ENCODE measurements around the gene INPP5E. TPM values are rescaled to one million over a fixed set of nuclear protein-coding genes. Genes with fewer than 3 reads are reported as not detected.

Gene INPP5E
- total RNA-seq, 1 experiment from 2014 or later, result 2.4 TPM

DNA sequence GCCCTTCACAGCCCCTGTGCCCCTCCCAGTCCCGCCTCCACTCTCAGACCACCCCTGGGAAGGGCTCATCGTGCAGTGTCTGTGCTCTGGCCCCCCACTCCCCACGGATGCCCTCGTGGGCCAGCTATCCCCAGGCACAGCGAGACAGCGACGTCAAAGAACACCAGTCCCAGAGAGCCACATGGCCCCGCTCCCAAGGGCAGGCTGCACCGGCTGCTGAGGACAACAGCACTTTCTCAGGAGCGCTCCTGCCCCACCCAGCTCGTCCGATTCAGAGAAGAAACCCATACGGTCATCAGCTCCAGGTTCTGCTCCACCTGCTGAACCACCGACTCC lies 34.9 kb downstream of the INPP5E start:
- DNase-seq (ENCODE audit: low spot score), result no peak

DNA sequence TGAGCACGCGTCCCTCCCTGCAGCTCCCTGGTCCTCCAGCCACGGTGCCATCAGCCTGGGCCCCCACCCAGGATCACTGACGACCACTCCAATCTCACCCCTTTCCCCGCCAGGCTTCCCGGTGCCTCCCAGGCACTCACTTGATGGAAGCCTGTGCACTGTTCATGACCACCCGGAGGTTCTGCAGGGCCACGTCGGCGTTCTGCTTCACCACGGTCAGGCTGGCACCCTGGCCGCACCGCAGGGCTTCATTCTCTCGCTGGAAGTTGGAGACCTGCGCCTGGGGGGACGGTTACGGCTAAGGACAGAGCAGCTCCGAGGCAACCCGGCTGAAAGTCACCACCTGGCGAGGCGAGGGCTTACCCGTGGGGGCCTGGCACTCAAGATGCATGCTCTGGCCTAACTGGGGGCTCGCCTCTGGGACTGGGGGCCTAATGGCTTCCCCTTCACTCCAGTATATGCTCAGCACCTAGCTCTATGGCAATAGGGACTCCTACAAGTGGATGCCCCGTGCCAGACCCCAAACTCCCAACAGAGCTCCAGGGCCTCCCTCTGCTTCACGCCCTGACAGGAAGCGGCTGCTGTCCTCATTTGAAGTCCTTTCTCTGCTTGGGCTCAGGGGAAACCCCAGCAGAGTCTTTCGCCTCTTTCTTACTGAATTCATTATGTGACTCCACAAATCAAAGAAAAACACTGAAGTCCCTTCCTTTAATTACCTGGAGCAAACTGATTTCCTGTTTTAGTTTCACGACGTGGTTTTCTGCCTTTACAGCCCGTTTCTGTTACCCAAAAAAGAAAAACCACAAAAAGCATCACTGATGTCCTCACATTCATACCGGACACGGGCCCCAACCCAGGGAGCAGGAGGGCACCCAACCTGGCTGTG lies 35.5 kb downstream of the INPP5E start:
- no peak for DNase-seq (ENCODE audit: low spot score)

DNA sequence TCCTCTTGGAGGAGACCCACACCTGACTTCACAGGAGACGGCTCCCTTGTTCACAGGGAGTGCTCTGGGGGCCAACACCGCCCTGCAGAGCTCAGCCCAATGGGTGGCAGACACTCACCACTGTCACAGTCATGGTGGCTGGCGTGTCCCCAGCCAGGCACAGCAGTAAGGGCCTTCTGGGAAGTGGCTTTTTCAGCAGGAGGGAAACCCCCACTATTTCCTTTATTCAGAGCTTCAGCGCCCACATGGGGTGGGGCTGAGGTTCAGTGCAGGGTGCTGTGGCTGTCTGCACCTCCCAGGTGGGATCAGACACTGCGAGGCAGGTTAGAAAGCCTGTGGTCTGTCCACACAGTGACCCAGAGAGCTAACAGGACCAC lies 36.1 kb downstream of the INPP5E start:
- no peak for DNase-seq (ENCODE audit: low spot score)

DNA sequence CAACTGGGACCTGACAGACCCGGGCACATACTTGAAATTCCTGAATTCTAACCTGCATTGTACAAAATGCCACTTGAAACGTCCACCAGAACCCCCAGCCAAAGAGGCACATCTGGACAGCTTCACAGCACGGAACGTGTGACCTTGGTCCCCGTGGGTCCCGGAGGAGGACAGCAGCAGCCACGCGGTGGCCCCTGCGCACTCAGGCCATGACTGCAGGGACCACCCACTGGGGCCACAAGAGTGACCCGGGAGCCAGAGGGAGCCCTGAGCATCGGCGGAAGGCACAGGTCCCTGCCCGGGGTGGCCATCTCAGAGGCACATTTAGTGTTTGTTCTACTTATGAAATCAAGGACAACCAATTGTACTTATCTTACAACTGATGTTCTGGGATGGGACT lies 37.6 kb downstream of the INPP5E start:
- no peak for DNase-seq (ENCODE audit: low spot score)

DNA sequence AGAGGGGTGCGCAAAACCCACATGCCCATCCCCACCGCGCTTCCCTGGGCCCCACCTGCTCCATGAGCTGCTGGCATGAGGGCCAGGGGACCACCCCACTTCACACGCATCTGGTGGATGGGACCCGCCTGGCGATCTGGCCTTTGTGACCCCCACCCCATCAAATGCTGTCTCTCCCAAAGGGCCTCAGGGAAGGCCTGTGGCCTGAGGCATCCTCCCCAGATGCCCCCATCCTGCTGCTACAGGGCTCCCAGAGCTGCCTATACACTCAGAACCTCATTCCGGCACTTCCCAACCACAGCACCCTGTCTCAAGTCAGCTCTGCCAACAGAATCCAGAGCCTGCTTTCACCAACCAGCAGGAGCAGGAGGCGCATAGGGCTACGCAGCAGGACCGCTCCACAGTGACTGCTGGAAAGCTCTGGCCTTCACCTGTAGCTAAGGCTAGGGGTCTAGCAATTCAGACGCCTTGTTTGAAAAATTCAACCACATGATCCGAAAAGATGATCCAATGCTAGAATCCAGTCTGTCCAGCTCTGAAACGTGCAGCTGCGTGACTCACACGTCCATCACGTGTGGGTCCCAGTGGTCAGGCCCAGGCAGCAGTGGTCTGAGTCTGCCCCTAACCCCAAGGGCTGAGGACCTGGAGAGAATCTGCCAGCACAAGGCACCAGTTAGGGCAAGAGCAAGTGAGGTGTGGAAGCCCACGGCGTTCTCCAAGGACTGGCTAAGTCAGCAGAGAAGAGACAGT lies 38.3 kb downstream of the INPP5E start:
- DNase-seq (ENCODE audit: low spot score), result no peak

DNA sequence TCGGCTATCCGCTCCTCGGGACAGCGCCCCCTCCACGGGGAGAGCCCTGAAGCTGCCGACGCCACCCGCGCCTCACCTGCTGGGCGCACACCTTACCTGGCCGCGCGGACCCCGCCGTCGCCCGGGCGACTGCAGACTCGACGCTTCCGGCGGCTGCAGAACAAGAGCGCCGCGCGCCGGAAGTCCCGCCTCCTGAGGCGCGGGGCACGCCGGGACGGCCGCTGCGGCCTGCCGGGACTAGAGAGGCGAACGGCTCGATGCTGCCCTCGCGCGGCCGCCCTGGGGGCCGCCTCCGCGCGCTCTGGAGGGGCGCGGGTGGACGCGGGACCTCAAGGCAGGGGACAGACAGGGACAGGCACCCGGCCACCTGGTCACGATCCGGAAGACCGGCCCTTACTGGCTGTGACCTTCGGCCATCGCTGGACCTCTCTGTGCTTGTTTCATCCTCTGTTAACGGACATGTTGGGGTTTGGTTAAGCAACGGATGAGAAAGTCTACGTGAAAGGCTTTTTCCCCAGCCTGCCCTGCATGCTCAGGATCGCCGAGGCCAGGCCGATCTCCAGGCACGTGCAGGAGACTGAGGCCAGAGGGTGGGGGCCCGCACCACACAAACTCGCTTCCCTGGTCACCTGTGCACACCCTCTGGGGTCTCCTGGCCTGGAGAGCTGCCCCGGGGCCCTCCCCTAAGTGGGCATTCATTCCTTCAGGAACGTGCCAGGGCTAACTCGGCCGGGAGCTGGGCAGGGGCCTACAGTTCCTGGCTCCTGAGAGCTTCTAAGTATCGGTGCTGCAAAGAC lies 39.4 kb downstream of the INPP5E start, which contains the start of gene SNAPC4:
TSS of gene SNAPC4 (minus strand) at position 133 of the 797 bp plus-strand sequence. CDS start 1,742 bp downstream, outside the sequence.
- peak; percentile 74 for DNase-seq (ENCODE audit: low spot score)

DNA sequence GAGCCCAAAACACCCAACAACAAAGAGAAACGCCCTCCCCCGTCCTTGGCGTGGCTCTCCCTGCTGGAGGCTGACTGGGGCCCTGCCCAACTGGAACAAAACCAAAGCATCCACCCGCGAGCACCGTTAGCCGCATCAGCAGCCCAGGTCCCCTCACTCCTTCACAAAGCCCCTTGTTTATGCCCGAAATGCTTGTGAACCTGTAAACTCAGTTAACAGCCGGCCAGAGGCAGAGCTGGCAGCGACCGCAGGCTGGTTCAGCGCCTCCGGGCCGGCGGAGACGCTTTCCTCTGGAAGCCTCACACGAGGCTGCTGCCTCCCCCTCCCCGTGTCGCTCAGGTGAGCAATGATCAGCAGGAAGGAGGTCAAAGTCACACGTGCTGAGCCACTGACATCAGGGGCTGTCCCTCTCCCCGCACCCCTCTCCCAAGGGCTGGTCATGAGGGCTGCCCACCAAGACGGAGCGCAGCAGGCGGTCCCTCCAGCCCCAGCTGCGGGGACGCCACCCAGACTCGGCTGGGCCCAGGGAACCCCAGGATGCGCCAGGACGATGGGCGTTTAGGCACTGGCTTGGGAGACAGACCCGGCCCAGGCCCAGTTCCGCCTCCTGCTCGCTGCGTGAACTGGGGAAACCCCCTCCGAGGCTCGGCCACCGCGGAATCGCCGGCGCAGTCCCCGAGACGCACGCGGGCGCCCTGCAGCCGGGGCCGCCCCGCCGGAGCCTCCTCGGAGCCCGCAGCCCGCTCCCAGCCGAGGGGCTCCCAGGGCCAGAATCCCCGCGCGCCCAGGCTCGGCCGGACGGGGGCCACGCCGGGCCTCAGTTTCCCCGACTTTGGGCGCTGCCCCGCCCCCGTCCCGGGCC lies 40.2 kb downstream of the INPP5E start:
- DNase-seq (ENCODE audit: low spot score), result no peak

DNA sequence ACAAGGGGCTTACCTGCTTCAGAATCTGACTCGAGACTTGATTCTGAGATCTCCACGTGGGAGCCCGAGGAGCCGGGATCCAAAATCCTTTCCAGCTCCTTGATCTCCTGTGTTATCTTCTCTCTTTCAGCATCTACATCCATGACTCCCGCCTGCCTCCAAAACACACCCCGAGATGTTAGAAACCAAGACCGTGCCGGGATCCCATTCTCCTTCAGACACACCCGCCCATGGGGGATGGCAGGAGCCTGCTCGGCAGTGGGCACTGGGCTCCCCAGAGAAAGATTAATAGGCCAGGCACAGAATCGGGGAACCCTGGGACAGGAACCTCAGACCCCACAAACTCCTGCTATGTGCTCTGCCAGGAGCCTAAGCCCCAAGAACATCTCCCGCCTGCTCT lies 41.4 kb downstream of the INPP5E start:
- no peak for DNase-seq (ENCODE audit: low spot score)

DNA sequence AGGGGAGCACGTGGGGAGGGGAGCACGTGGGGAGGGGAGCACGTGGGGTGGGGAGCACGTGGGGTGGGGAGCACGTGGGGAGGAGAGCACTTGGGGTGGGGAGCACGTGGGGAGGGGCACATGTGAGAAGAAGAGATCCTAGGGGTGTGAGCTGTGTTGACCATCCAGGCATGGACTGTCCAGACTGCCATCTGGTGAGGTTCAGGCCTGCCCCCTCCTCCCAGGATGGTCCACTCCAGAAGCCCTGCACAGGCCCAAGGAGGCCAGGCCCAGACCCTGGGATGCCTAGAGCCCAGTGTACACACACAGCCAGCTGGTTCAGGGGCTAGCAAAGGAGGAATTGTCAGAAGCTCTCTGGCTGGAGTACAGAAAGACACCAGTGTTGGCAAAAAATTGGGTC lies 42.0 kb downstream of the INPP5E start:
- no peak for DNase-seq (ENCODE audit: low spot score)

DNA sequence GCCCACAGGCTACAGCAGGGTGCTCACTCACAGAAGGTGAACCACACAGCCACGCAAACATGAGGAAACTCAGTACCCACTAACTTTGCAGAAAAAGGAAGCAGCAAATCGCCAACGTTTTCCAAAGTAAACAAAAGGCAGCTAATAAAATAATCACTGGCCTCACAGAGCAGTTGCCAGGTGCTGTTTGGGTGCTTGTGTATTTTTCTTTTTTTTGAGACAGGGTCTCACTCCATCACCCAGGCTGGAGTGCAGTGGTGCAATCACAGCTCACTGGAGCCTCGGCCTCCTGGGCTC lies 43.5 kb downstream of the INPP5E start:
- no peak for DNase-seq (ENCODE audit: low spot score)

DNA sequence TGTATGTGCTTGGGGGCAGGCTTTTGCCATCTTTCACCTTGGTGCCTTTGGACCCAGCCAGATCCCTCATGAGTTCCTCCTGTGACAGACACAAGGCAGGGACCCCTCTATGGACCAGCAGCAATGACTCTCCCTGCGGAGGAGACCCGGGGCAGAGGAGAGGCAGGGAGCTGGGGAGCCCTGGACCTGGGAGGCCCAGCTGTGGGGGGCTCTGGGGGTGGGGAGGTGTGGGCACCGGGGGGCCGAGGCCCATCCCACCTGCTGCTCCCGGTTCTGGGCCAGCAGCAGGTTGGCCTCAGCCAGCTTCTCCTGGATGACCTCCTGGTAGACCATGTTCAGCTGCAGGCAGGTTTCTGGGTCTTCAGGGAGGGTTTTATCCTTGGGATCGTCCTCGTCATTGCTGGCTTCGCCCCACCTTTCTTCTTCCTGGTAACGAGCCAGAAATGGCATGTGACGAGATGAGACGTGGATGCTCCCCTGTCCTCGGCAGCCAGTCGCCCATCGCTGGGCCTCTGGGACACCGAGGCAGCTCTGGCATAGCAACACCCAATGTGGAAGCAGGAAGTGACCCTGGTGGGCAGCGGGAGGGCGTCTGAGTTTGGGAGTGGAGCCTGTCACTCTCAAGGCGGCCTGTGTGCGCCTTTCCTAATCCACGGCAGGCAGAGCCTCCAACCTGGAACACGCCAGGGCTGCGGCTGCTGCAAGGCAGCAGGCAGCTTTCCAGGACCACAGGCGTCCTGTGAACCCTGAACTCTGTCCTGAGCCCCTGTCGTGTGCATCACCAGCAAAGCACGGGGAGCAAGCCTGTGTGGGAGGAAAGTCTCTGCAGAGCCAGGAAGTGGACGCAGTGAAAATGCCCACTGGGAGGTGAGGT lies 44.1 kb downstream of the INPP5E start:
- DNase-seq (ENCODE audit: low spot score), result no peak

DNA sequence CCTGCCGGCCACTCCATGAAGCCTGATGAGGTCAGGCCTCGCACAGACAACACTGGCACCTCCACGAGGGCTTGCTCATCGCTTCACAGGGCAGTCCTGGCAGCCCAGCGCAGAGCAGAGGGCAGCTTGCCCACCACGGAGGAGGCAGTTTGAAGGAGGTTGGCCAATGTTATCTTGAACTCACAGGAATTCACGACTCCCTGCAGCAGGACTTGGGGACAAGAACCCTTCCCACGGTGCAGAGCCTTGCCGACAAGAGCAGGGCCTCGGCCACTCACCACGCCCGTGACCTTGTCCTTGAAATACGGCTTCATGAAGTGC lies 44.7 kb downstream of the INPP5E start:
- no peak for DNase-seq (ENCODE audit: low spot score)

DNA sequence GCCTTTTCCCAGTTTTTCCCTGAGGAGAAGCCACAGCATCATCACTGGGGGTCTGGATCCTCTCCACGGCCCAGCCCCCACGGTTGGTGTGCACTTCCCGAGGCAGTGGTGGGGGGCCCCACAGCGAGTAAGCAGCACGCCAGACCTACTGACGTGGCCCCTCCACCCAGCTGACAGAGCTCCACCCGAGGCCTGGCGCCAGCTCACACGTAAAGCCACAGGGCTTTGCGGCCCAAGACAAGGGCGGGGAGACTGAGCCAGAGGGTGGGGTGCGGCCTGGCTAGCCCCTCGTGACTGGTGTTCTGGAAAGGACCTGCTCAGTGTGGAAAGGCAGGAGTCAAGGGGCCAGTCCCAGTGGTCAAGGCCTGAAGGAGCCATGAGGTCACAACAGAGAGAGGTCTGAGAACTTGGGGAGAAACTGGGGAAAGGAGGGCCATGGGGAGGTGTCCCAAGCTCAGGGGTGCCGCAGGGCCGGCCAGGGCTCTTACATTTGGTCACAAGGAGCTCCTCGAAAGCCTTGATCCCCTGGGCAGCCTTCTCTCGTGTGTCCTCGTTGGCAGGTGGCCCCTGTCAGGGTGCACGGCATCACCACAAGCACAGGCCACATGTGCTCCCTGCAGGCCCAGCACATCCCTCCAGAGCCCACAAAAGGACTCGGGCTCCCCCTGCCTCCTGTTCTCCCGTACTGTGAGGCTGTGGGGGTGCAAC lies 45.2 kb downstream of the INPP5E start:
- no peak for DNase-seq (ENCODE audit: low spot score)

DNA sequence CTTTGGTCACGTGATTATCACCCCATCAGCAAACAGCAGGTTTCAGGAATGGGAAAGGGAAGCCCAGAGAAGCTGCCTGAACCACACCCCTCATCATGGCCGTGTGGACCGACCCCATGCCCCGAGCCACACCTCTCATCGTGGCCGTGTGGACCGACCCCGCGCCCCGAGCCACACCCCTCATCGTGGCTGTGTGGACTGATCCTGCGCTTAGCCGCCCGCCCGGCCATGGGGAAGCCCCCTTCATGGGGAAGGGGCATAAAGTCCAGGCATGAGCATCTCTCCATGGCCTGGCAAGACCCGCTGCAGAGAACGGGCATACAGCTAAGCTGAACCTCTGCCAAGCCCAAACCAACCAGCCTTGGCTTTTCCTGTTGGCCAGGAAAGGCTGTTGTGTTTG lies 46.1 kb downstream of the INPP5E start:
- DNase-seq (ENCODE audit: low spot score), result no peak

DNA sequence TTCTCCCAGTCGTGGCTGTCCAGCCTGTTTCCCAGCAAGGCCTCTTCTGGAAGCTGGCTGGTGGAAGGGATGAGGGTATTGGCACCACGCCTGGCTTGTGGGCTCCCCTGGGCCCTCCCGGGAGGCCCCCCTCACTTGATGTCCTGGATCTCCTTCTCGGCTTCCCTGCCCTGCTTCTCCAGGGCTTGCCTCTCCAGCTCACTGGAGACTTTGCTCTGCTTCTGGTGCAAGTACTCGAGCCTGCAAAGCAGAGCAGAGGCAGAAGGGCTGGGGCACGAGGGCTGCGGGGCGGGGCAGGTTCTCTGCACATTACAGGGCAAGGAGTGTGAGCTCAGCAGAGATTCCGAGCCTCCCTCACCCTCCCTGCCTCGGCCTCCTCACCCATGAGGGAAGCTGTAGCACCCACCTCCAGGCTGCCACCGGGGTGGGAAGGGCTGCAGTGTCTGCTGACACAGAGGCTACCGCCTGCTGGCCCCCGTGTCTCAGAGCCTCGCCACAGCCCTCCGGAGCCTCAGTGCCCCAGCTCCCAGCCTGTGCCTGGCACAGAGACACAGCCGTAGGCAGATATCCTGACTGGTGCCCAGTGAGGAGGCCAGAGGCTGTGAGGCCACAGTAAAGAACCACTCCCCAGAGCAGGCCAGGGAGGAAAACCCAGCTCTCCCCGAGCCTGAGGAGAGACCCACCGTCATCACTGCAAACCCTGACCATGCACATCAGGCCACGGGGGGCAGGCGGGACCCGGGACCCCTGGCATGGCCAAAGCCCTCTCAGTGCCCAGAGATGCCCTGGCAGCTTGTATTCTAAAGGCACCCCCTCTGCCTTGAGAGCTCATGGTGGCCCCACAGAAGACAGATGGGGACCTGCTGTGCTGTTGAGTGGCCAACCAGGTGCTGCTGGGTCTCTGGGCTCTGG lies 46.9 kb downstream of the INPP5E start:
- DNase-seq (ENCODE audit: low spot score), result no peak

DNA sequence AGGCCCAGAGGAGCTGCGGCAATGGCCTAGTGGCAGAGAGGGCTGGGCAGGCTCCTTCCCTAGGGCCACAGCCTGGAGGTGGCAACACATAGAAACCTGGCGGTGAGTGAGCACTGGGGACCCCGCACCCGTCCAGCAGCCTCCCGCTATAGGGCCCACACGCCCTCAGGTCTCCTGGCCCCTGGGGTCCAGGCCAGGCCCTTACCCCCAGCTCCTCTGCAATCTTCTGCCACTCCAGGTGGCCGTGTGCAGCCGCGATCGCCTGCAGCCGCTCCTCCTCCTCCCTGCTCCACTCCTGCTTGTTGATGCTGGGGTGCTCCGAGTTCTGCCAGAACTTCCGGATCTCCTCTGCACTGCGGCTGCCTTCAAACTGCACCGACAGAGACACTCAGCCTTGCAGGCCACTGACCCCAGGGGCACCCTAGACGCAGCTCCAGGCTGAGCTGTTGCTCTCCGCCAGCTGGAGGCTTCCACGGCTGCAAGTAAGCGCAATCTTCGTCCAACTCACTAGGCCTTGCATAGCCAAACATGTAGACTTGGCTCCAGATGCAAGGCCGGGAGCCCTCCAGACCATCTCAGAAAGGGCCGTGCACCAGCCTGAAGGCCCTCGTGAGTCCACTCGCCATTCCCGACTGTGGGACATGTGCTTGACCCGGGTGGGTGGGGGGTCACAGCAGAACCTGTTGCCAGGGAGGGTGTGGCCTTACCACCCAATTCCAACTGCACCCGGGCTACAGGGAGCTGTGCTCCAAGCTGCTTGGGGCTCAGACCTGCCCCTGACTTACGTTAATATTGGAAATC lies 47.7 kb downstream of the INPP5E start:
- DNase-seq (ENCODE audit: low spot score), result no peak

DNA sequence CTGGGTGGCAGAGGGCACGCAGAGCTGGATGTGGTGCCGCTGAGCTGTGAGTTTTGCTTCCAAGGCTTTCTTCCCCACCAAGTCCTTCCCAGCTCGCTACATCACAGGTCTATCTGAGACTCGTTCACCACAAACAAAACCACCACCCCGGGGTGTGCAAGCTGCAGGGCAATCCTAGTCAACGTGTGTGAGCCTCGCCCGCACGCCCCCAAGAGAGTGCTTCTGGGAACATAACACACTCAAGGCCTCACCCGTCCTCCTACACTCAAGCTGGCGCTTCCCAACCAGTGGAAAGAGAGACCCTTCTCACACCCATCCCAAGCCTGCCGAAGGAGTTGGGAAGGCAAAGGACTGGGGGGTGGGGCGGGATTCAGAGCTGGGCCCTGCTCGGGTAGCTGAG lies 50.2 kb downstream of the INPP5E start:
- DNase-seq (ENCODE audit: low spot score), result no peak

DNA sequence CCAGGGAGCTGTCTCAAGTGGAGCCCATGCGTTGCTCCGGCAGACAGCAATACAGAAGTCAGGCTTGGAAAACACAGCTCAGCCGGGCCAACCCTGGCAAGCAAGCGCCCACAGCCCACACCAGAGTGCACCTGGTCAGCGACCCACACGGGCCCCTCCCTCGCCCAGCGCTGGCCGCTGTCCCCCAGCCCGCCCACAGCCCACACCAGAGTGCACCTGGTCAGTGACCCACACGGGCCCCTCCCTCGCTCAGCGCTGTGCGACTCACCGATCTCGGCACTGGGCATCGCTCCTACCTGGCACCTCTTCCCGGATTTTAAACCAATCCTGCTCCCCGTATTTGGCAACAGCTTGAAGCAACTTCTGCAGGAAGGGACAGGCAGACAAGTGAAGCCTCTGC lies 52.4 kb downstream of the INPP5E start:
- no peak for DNase-seq (ENCODE audit: low spot score)

All from H4 (cell line).